GM12801 (cell line): ENCODE measurements around the gene AAMP.

Experiments used
- TF ChIP-seq, protein P1 (sequence below): IDR thresholded peaks from one replicate; pipeline ENCODE4 v1.5.1; 2011; ENCODE audit warnings: control low read depth; ENCODE audit not compliant: insufficient read length; ENCODE audit errors: extremely low read depth

The AAMP gene

DNA sequence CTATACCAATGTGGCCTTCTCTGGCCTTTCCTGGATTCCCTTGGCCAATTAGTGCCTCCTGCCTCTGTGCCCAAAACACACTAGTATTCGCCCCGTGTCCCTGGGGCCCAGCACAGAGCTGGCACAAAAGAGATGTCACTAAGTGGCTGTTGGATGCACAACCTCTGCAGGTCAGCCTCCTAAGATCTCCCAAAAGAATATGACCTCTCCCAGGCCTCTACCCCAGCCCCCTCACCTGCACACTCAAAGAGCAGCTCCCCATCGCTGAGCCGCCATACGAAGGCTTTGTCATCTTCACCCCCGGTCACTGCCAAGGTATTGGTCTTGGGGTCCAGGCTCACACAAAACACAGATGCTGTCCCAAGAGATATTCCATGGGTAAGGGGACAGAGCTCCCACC is 2.7 kb downstream of the AAMP start:
- TF ChIP-seq, protein P1, sequence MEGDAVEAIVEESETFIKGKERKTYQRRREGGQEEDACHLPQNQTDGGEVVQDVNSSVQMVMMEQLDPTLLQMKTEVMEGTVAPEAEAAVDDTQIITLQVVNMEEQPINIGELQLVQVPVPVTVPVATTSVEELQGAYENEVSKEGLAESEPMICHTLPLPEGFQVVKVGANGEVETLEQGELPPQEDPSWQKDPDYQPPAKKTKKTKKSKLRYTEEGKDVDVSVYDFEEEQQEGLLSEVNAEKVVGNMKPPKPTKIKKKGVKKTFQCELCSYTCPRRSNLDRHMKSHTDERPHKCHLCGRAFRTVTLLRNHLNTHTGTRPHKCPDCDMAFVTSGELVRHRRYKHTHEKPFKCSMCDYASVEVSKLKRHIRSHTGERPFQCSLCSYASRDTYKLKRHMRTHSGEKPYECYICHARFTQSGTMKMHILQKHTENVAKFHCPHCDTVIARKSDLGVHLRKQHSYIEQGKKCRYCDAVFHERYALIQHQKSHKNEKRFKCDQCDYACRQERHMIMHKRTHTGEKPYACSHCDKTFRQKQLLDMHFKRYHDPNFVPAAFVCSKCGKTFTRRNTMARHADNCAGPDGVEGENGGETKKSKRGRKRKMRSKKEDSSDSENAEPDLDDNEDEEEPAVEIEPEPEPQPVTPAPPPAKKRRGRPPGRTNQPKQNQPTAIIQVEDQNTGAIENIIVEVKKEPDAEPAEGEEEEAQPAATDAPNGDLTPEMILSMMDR = no peak

DNA sequence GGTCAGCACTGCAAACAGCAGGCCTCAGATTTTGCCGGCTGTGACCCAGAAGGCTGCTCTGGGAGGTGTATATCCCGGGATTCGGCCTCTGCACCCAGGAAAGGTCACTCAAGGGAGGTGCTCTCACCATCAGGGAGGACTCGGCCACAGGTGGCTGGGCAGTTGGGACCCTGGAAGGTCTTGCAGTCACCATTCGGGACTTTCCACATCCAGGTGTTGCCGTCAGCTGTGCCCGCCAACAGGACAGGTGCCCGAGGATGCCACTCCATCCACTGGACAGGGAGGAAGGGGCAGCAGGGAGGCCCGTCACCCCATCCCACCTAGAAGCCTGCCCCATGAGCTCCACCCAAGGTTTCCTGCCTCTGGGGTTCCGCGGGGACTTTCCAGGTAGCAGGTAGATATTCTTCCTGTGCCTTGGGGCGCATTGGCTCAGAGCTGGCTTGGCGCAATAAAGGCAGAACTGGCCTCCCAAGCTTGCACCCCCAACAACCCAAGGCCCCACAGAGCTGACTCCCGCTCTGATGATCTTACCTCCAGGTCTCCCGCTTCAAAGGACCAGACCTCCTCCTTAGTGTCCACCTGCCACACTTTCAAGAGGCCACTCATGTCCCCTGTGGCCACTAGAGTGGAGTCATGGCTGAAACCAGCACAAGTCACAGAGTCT is 3.5 kb downstream of the AAMP start:
- TF ChIP-seq, protein P1 = no peak

DNA sequence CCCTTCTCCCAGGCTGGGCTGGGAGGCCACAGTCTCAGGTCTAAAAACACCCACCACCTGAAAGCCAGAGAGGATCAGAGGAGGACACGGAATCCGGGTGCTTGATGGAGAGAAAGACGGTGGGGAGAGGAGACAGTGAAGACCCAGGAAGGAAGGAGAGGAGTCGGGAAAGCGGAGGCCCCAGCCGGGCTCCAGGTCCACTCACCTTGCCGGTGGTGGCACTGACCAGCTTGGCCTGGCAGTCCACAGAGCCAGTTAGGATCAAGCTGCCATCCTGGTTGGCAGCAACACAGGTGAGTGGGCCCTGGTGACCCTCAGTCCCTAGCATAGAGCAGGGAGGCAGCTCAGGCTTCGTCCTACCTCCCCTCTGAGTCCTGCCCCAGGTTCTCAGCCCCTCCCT is 4.3 kb downstream of the AAMP start:
- TF ChIP-seq, protein P1 = no peak

DNA sequence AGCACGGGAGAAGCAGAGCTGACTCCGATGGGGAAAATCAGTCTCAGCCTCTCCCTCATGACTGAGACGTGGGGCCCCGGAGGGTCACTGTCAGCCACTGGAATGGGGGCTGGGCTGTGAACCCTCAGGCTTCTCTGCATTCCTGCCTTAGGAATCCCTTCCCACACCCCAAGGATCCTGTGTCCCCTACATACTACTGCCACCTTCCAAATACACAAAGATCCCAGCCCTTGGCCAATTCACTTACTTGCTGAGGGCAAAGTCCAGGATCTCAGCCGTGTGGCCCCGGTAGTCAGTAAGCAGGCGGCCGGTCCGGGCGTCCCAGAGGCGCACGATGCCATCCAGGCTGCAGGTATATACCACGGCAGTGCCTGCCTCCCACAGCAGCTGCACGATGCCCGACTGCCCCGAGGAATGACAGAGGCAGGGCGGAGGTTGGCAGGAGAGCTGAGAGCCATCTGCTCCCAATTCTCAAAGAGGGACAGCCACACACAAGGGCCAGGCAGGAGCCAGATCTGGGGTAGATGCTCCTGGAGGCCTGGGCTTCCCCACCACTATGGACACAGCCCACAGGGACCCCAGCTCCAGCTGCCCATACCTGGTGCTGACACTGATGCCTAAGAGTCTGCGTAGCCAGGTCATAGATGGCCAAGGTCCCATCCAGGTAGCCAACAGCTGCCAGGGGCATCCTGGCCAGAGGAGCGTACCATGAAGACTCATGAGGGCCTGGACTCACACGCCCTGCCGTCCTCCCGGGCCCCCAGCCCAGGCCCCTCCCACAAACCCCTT is 5.0 kb downstream of the AAMP start:
- TF ChIP-seq, protein P1 = no peak

DNA sequence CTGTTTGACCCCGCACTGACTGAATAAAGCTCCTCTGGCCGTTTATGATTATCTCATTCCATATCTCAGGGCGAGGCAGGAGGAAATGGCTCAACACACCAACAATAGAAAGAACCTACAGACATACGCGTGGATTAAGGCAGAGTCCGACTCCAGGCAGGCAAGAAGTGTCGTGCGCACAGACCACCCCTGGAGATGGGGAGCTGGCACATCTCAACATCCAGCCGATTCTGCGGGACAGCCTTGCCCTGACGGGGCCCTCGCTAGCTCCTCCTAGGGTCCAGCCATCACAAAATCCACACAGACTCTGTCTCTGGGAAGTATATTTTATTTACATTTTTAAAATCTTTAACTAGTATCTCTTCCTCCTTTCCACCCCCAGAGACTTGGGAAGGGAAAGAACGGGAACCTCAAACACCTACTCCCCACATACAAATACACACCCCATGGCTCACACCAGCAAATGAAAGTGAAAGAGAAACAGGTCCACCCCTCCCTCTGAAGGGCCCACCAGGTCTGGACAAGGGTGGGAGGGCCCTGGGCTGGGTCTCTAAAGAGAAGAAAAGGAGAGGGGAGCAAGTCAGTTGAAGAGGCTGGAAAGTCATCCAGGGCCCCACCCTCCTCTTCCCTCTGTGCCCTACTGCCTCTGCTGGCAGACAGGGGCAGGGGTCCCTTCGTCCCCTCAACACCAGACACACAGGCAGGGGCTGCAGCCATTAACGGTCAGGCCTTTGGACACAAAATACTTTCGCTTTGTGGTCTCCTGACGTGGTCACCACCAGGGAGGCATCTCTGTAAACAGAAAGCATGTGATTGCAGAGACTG is 5.9 kb downstream of the AAMP start:
- TF ChIP-seq, protein P1 = no peak

DNA sequence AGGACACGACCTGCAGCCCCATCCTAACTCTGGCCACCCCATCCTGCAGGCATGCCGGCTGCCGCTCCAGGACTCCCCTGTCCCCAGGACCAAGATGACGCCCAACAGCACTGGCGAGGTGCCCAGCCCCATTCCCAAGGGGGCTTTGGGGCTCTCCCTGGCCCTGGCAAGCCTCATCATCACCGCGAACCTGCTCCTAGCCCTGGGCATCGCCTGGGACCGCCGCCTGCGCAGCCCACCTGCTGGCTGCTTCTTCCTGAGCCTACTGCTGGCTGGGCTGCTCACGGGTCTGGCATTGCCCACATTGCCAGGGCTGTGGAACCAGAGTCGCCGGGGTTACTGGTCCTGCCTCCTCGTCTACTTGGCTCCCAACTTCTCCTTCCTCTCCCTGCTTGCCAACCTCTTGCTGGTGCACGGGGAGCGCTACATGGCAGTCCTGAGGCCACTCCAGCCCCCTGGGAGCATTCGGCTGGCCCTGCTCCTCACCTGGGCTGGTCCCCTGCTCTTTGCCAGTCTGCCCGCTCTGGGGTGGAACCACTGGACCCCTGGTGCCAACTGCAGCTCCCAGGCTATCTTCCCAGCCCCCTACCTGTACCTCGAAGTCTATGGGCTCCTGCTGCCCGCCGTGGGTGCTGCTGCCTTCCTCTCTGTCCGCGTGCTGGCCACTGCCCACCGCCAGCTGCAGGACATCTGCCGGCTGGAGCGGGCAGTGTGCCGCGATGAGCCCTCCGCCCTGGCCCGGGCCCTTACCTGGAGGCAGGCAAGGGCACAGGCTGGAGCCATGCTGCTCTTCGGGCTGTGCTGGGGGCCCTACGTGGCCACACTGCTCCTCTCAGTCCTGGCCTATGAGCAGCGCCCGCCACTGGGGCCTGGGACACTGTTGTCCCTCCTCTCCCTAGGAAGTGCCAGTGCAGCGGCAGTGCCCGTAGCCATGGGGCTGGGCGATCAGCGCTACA is 7.0 kb downstream of the AAMP start:
- TF ChIP-seq, protein P1 = no peak
